Activated CD4-positive, CD25-positive, alpha-beta regulatory T cell treated with anti-CD3 and anti-CD28 coated beads, Interleukin-2, amount 50 U/mL, for 72 hours (primary cell): ENCODE results near the gene PTPA.

Source experiments
- DNase-seq: peaks from one replicate; pipeline ENCODE4 v3.0.0; 2021

Gene PTPA

DNA sequence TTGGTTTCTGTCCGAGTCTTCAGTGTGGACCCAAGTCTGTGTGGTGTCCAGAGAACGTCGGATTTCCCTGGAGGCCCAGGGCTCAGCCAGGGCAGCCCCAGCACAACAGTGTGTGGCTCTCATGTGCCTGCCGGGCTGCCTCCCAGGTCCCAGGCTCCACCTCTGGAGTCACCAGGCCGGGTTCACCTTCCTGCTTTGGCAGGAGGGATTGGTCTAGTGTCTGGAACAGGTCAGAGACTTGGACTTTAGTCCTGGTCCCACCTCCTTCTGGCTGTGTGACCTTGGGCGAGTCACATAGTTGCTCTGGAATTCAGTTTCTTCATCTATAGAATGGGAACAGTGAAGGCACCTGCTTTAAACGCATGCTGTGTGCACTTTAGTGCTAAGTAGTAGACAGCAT, 27.1 kb upstream of the PTPA start:
- DNase-seq = no peak

- DNase-seq = no peak
Measured at GRCh38 chr9:129089246-129089645, 22.0 kb upstream of the PTPA start.

GRCh38 chr9:129093602-129094386, 17.4 kb upstream of the PTPA start:
- DNase-seq = no peak

GRCh38 chr9:129094387-129095169, 16.6 kb upstream of the PTPA start:
- no peak for DNase-seq

DNA sequence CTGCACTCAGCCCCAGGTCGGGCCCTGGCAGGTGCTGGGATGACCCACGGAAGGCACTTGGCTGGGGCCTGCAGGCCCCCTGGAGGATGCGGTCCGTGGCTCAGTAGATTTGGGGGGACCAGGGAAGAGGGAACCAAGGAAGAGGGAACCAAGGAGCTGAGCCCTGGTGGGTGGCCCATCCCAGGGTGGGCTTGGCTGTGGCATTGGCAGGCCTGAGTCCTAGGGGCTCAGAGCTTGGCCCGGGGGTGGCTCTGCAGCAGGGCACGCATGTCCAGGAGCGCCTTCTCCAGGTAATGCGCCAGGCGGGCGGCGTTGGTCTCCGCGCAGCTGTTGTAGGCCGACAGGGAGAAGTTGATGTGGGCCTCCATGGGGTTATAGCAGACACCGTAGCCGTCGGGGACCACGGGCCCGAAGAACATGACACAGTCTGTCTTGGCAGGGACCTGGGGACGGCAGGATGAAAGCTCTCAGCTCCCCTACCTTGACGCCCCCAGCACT, 16.0 kb upstream of the PTPA start:
- DNase-seq = no peak

GRCh38 chr9:129095908-129096307, 15.3 kb upstream of the PTPA start:
- no peak for DNase-seq

- no peak for DNase-seq
Measured at GRCh38 chr9:129097671-129098306, 13.4 kb upstream of the PTPA start.

GRCh38 chr9:129098328-129098727, 12.9 kb upstream of the PTPA start:
- DNase-seq = no peak

DNA sequence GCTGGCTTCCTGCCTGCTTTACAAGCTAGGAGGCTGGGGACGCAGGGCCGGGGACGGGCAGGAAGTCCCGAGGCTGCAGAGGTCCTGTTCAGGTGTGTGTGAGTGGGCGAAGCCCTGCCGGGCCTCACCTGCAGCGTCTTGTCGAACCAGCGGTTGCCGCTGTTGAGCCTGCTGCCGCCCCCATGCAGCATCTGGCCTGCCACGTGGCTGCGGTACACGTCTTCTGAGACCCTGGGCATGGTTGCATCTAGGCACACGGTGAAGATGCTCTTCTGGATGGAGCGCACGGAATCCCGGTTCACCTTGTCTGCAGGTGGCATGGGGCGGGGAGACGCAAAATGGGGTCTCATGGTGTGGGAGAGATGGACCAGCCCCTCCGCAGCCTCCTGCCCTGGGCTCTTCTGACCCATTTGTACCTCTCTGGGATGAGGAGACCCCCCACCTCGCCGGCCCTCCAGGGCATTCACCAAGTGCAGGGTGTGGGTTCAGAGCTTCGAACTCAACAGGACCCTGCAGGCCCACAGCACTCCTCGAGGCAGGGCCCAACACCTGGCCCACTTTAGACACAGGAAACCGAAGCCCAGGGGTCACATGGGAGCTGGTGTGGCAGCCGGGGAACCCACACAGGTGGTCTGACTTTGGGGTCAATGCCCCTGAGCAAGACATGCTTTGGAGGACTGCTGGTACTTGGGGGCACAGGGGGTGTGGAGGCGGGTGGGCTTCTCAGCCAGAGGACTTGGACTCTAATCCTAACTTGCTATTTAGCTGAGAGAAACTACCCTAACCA, 10.6 kb upstream of the PTPA start:
- no peak for DNase-seq

GRCh38 chr9:129101279-129101678, 9.9 kb upstream of the PTPA start:
- no peak for DNase-seq

DNA sequence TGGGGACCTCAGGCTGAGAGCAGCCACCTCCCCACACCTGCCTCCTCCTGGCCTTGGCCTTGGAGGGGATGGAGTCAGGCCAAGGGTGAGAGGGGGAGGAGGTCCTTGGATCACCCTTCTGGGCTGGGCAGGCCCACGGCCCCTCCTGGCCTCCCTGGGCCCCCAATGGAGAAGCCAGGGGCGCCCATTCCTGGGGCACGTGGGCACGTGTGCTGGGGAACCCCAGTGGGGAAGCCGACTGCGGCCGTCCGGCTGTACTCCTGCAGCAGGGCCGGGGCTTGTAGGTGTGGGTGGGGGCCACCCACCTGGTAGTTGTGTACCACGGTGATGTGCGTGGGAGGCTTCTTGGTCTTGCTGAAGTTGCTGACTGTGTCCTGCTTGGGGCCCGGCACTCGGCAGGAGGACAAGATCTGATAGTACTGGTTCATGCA, 9.1 kb upstream of the PTPA start:
- no peak for DNase-seq

DNA sequence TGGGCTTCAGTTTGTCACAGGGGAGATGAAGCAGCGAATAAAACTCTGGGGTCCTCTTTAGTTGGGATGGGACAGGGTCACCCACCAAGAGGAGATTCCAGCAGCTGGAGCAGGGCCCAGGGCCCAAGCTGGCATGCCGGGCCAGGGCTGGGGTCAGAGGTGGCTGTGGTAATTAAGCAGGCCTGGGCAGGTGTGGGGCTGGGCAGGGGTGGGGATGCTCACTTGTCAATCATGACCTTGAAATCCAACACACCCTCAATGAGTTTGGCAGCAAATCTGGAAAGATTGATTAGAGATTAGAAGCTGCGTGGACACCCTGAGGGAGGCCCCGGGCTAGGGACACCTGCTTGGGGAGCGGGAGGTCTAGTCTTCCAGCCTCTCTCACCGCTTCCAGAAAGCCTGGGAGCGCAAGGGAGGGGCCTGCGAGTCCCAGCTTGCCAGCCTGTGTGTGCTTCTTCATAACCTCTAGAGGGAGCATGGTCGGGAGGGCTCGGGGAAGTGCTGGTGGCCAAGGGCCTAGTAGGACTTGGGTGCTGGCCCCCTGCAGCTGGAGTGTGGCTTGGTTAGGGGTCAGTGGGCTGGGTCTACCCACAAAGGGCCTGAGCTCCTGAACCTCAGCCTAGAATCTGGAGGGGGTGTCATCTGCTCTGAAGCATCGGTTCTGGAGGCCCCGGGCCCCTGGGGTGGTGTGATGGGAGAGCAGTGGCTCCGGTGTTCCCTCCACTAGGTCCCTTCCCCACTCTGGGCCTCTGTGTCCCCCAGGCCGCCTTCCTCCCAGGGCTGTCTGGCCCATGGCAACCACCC, 8.2 kb upstream of the PTPA start:
- no peak for DNase-seq

- no peak for DNase-seq
Measured at GRCh38 chr9:129103595-129103965, 7.6 kb upstream of the PTPA start.

DNA sequence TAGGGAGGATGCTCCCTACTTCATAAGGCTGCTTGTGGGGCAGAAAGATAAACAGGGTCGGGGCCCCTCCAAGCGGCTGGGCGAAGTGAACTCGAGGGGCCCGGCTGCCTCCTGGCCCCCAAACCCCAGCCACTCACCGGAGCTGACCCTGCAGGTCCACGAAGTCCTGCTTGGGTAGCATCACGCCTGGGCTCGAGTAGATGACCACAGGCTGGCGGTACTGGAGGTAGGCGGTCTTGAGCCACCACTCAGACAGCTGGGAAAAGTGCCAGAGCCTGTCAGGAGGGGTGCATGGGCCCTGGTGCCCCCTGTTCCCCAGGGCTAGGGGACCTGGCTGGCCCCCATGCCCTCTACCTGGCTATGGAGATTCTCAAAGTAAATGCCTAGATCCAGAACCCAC, 7.2 kb upstream of the PTPA start:
- DNase-seq = no peak

DNA sequence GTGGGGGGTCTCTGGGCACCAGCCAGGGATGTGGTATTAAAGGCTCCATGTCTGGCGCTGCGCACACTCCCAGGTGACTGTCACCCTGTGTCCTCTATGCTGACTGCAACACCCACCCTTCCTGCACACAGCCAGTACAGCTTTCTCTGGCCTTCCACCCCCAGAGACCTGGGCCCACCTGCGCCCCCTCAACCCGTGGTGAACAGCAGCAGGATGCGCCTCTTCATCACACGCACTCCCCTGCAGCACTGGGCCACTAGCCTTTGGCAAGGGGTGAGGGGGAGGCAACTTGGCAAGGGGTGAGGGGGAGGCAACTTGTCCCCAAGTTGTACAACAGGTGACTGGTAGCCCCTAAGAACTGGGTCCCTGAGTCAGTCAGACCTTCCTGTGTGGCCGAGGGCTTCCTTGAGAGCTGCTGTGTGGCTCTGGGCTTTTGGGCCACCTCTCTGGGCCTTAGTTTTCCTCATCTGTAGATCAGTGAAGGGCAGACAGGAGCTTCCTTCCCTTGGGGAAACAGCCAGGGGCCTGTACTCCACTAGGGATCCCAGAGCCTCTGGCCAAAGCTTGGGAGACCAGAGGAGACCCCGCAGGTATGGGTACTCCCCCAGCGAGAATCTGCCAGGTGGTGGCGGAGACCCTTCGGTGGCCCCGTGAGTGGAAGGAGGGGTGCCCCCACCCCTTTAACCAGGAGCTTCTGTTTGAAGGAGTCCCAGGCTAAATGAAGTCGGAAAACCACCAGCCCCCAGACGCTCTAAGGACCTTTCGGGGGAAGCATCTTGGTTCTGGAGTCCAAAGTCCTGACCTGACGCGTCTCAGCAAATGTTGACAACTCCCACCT, 5.1 kb upstream of the PTPA start:
- DNase-seq = no peak

GRCh38 chr9:129107651-129108050, 3.6 kb upstream of the PTPA start:
- DNase-seq = no peak

- DNase-seq = no peak
Measured at GRCh38 chr9:129108083-129108804, 3.0 kb upstream of the PTPA start.

GRCh38 chr9:129108805-129109536, 2.2 kb upstream of the PTPA start:
- DNase-seq = no peak

DNA sequence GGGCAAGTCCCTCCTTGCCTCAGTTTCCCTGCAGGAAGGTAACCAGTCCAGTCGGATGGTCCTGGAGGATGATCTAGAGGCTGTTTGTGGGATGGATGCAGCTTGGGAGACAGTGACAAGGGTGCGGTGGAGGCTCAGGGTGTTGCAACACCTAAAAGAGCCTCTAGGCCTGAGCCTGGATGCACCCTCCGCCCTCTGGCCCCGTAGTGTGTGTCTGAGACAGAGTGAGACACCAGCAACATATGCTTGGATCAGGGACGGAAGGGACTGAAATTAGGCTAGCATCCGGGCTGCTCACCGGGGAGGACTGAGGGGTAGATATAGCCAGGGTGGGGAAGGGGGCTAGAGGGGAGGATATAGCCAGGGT, 1.7 kb upstream of the PTPA start:
- DNase-seq = no peak
